Jurkat, Clone E6-1 (cell line): ENCODE data around the gene GPR137B.
"Not testable (repeated sequence)": the region's sequence is repeated elsewhere in the genome, so short reads cannot be mapped to it uniquely, and the experiment has no call there.

Experiments used
- DNase-seq: peaks from one replicate; pipeline ENCODE4 v3.0.0-alpha.2; 2011; ENCODE audit warnings: low read depth, low spot score
- H3K4me3 ChIP-seq: 2 replicates; pipeline ENCODE4 v1.5.1; 2011; ENCODE audit warnings: mild to moderate bottlenecking, low read length, control low read depth, moderate library complexity

GPR137B gene

GRCh38 chr1:236176337-236177336 is 34.3 kb downstream of the GPR137B start:
- DNase-seq: no peak
- H3K4me3 ChIP-seq: no peak overlapping the region

- DNase-seq: no peak
- H3K4me3 ChIP-seq: no peak overlapping the region
Observed at GRCh38 chr1:236179634-236180033, 37.3 kb downstream of the GPR137B start.

- no peak for DNase-seq
- no peak overlapping the region for H3K4me3 ChIP-seq
Observed at GRCh38 chr1:236181059-236181458, 38.7 kb downstream of the GPR137B start.

GRCh38 chr1:236185687-236186086 is 43.3 kb downstream of the GPR137B start:
- H3K4me3 ChIP-seq: no peak overlapping the region
- DNase-seq: peak; percentile 58

- not testable (repeated sequence) for H3K4me3 ChIP-seq, DNase-seq
Observed at GRCh38 chr1:236186471-236186870, 44.1 kb downstream of the GPR137B start.

- not testable (repeated sequence) for DNase-seq
Observed at GRCh38 chr1:236188084-236188483, 45.7 kb downstream of the GPR137B start.

GRCh38 chr1:236193184-236193583 is 50.8 kb downstream of the GPR137B start:
- no peak for DNase-seq
- H3K4me3 ChIP-seq: no peak overlapping the region

More at GRCh38 chr1:236188084-236188483, 45.7 kb downstream of the GPR137B start:
- not testable (repeated sequence) for H3K4me3 ChIP-seq

GRCh38 chr1:236200925-236201324 is 58.6 kb downstream of the GPR137B start:
- no peak overlapping the region for H3K4me3 ChIP-seq
- DNase-seq: no peak

- no peak overlapping the region for H3K4me3 ChIP-seq
- no peak for DNase-seq
Observed at GRCh38 chr1:236201786-236202185, 59.4 kb downstream of the GPR137B start.

- H3K4me3 ChIP-seq: no peak overlapping the region
- no peak for DNase-seq
Observed at GRCh38 chr1:236204039-236204438, 61.7 kb downstream of the GPR137B start.

- no peak for DNase-seq
Observed at GRCh38 chr1:236204656-236205055, 62.3 kb downstream of the GPR137B start.

GRCh38 chr1:236206548-236206947 is 64.2 kb downstream of the GPR137B start:
- DNase-seq: no peak
- H3K4me3 ChIP-seq: no peak overlapping the region

More at GRCh38 chr1:236204656-236205055, 62.3 kb downstream of the GPR137B start:
- H3K4me3 ChIP-seq: no peak overlapping the region

GRCh38 chr1:236207121-236207520 is 64.8 kb downstream of the GPR137B start:
- H3K4me3 ChIP-seq: no peak overlapping the region
- no peak for DNase-seq

- DNase-seq: no peak
- no peak overlapping the region for H3K4me3 ChIP-seq
Observed at GRCh38 chr1:236207569-236207968, 65.2 kb downstream of the GPR137B start.

- H3K4me3 ChIP-seq: no peak overlapping the region
- no peak for DNase-seq
Observed at GRCh38 chr1:236209185-236209584, 66.8 kb downstream of the GPR137B start.

- no peak for DNase-seq
- H3K4me3 ChIP-seq: no peak overlapping the region
Observed at GRCh38 chr1:236209713-236210112, 67.4 kb downstream of the GPR137B start.

- no peak for DNase-seq
- no peak overlapping the region for H3K4me3 ChIP-seq
Observed at GRCh38 chr1:236211815-236212214, 69.5 kb downstream of the GPR137B start.

GRCh38 chr1:236213534-236213933 is 71.2 kb downstream of the GPR137B start:
- no peak overlapping the region for H3K4me3 ChIP-seq
- no peak for DNase-seq

GRCh38 chr1:236214761-236215160 is 72.4 kb downstream of the GPR137B start:
- DNase-seq: no peak
- no peak overlapping the region for H3K4me3 ChIP-seq

GRCh38 chr1:236220473-236220872 is 78.1 kb downstream of the GPR137B start:
- no peak overlapping the region for H3K4me3 ChIP-seq
- no peak for DNase-seq

GRCh38 chr1:236222632-236223031 is 80.3 kb downstream of the GPR137B start:
- DNase-seq: no peak
- no peak overlapping the region for H3K4me3 ChIP-seq
